ENCODE results near the gene MGAT3. TPM values are rescaled to one million over a fixed set of nuclear protein-coding genes. Genes with fewer than 3 reads are reported as not detected.

Gene MGAT3
- total and polyA plus RNA-seq, 2 of the 13 experiments (the other 11 are each of a cell fraction or from before 2014, with no cell fraction given): 0.11 to 0.15 TPM

- TF ChIP-seq SOX13 (IDR thresholded peaks at IDR 0.05): no peak
- TF ChIP-seq SOX13 (CRISPR knock-in tag; conservative IDR thresholded peaks at IDR 0.05 in 1 of 2, IDR thresholded peaks at IDR 0.05 in 1 of 2): peak in 1 of 2 experiments; percentile 25; a peak in 2 of 4 replicates
- TF ChIP-seq ZNF329 (CRISPR knock-in tag; IDR thresholded peaks at IDR 0.05; ENCODE audit: low read depth): no peak
- TF ChIP-seq SPEN (CRISPR knock-in tag; IDR thresholded peaks at IDR 0.05; ENCODE audit: low read depth): no peak
- no peak for TF ChIP-seq HES4 (CRISPR knock-in tag; IDR thresholded peaks at IDR 0.05; ENCODE audit: borderline replicate concordance)
- 0 out of 2 replicates have a peak, but pooled peaks have one; percentile 45 for TF ChIP-seq KDM6A (CRISPR knock-in tag; IDR thresholded peaks at IDR 0.05; ENCODE audit: low read depth)
- TF ChIP-seq SALL2 (CRISPR knock-in tag; IDR thresholded peaks at IDR 0.05): 0 out of 2 replicates have a peak, but pooled peaks have one; percentile 65
- TF ChIP-seq ZNF253 (CRISPR knock-in tag; IDR thresholded peaks at IDR 0.05; ENCODE audit: borderline replicate concordance): no peak
- TF ChIP-seq PCBP2 (optimal IDR thresholded peaks at IDR 0.05; ENCODE audit: low read depth, low read length, poor library complexity, severe bottlenecking): no peak
- TF ChIP-seq RBM39 (IDR thresholded peaks at IDR 0.05; ENCODE audit: low read depth, low read length, poor library complexity, severe bottlenecking): no peak
- TF ChIP-seq ZNF713 (CRISPR knock-in tag; IDR thresholded peaks at IDR 0.05): no peak
- TF ChIP-seq HNF4G (IDR thresholded peaks at IDR 0.05; ENCODE audit: borderline replicate concordance, low read depth, low read length): peak; percentile 38; the same call in 1 of the 2 replicates
- no peak; the same call in 1 of the 2 replicates for TF ChIP-seq HNF4G (CRISPR knock-in tag; IDR thresholded peaks at IDR 0.05; ENCODE audit: borderline replicate concordance, low read depth)
- TF ChIP-seq KDM3A (CRISPR knock-in tag; IDR thresholded peaks at IDR 0.05; ENCODE audit: low read depth): peak; percentile 63; the same call in 1 of the 2 replicates
- TF ChIP-seq ZNF230 (CRISPR knock-in tag; IDR thresholded peaks at IDR 0.05): no peak
- no peak for TF ChIP-seq JUN (CRISPR knock-in tag; IDR thresholded peaks at IDR 0.05)
- TF ChIP-seq, protein P1, sequence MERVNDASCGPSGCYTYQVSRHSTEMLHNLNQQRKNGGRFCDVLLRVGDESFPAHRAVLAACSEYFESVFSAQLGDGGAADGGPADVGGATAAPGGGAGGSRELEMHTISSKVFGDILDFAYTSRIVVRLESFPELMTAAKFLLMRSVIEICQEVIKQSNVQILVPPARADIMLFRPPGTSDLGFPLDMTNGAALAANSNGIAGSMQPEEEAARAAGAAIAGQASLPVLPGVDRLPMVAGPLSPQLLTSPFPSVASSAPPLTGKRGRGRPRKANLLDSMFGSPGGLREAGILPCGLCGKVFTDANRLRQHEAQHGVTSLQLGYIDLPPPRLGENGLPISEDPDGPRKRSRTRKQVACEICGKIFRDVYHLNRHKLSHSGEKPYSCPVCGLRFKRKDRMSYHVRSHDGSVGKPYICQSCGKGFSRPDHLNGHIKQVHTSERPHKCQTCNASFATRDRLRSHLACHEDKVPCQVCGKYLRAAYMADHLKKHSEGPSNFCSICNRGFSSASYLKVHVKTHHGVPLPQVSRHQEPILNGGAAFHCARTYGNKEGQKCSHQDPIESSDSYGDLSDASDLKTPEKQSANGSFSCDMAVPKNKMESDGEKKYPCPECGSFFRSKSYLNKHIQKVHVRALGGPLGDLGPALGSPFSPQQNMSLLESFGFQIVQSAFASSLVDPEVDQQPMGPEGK (CRISPR knock-in tag; IDR thresholded peaks at IDR 0.05): peak; percentile 97
- no peak for TF ChIP-seq SRSF4 (IDR thresholded peaks at IDR 0.05; ENCODE audit: low read depth, low read length, poor library complexity, severe bottlenecking)
- no peak for TF ChIP-seq SNAPC5 (CRISPR knock-in tag; IDR thresholded peaks at IDR 0.05; ENCODE audit: borderline replicate concordance)
- 0 out of 2 replicates have a peak, but pooled peaks have one; percentile 41 for TF ChIP-seq PHF20 (CRISPR knock-in tag; IDR thresholded peaks at IDR 0.05)
- TF ChIP-seq, protein P2, sequence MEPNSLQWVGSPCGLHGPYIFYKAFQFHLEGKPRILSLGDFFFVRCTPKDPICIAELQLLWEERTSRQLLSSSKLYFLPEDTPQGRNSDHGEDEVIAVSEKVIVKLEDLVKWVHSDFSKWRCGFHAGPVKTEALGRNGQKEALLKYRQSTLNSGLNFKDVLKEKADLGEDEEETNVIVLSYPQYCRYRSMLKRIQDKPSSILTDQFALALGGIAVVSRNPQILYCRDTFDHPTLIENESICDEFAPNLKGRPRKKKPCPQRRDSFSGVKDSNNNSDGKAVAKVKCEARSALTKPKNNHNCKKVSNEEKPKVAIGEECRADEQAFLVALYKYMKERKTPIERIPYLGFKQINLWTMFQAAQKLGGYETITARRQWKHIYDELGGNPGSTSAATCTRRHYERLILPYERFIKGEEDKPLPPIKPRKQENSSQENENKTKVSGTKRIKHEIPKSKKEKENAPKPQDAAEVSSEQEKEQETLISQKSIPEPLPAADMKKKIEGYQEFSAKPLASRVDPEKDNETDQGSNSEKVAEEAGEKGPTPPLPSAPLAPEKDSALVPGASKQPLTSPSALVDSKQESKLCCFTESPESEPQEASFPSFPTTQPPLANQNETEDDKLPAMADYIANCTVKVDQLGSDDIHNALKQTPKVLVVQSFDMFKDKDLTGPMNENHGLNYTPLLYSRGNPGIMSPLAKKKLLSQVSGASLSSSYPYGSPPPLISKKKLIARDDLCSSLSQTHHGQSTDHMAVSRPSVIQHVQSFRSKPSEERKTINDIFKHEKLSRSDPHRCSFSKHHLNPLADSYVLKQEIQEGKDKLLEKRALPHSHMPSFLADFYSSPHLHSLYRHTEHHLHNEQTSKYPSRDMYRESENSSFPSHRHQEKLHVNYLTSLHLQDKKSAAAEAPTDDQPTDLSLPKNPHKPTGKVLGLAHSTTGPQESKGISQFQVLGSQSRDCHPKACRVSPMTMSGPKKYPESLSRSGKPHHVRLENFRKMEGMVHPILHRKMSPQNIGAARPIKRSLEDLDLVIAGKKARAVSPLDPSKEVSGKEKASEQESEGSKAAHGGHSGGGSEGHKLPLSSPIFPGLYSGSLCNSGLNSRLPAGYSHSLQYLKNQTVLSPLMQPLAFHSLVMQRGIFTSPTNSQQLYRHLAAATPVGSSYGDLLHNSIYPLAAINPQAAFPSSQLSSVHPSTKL (CRISPR knock-in tag; IDR thresholded peaks at IDR 0.05): peak; percentile 65; the same call in 1 of the 2 replicates
- no peak for TF ChIP-seq ZNF354B (CRISPR knock-in tag; IDR thresholded peaks at IDR 0.05)
- no peak for TF ChIP-seq STAT5B (CRISPR knock-in tag; IDR thresholded peaks at IDR 0.05)
Measured at GRCh38 chr22:39469681-39470450, 13.1 kb downstream of the MGAT3 start (continued).
